HepG2 (cell line): Measurements from ENCODE around the gene RAET1E. TPM values are rescaled to one million over a fixed set of nuclear protein-coding genes. Genes with fewer than 3 reads are reported as not detected.

Experiments
- ATAC-seq: fragments of 200-7000 bp; cut with Tn5 transposase; 3 replicates; pipeline ENCODE4 v1.9.1; 2020; ENCODE audit warnings: mild to moderate bottlenecking, moderate library complexity
- BruUV-seq: library from RNA; stranded (reverse); fragments of 400-500 nt; replicated peaks from 2 replicates; lab custom pipeline; 2021; lab: Mats Ljungman, UMichigan
- CTCF ChIA-PET: fragments of 300-600 bp; formaldehyde crosslinking; extraction: SDS; loops from one replicate; lab custom pipeline; 2021; ENCODE audit warnings: low total read pairs, inconsistent platforms, low intra/inter-chr PET ratio; lab: Yijun Ruan, JAX
- POLR2A ChIA-PET: fragments of 350-600 bp; sonication (Branson Sonifier 250); formaldehyde crosslinking; loops from one replicate; lab custom pipeline; 2020; ENCODE audit warnings: antibody characterized with exemption, inconsistent platforms; lab: Yijun Ruan, JAX
- DNase-seq: peaks from one replicate; pipeline ENCODE4 v3.0.0-alpha.2; 2015; ENCODE audit warnings: low spot score
- FAIRE-seq: peaks from 3 replicates; lab custom pipeline; 2011; peaks lifted over from hg19 to GRCh38; lab: Jason Lieb, UNC
- H2AFZ ChIP-seq: one replicate; pipeline ENCODE4 v1.6.1; 2011; ENCODE audit warnings: low read length, inconsistent platforms
- H3K27ac ChIP-seq: fragments of 300-600 bp; 3 replicates; pipeline ENCODE4 v1.8.0; 2011; ENCODE audit warnings: mixed run types, mild to moderate bottlenecking, mixed read lengths, low read length, inconsistent platforms; ENCODE audit not compliant: insufficient read depth; ENCODE audit errors: extremely low read length
- H3K27me3 ChIP-seq, 2 experiments: fragments of 200-600 bp in 1 of 2; 2 replicates in 1 of 2; 3 replicates in 1 of 2; pipeline versions ENCODE4 v1.6.0 to v1.8.0; 2011; ENCODE audit warnings: low read length in 2 of 2, mild to moderate bottlenecking in 2 of 2, moderate library complexity in 2 of 2, inconsistent platforms in 1 of 2; ENCODE audit not compliant: insufficient read depth in 2 of 2, control insufficient read depth in 1 of 2
- H3K36me3 ChIP-seq, 2 experiments: fragments of 200-600 bp in 1 of 2; replicated peaks in 1 of 2; 2 replicates in 1 of 2; 3 replicates in 1 of 2; pipeline versions ENCODE4 v1.5.1 to v1.8.0; 2011; ENCODE audit warnings: low read length in 2 of 2, inconsistent platforms in 1 of 2; ENCODE audit not compliant: insufficient read depth in 2 of 2, control insufficient read depth in 1 of 2
- H3K4me1 ChIP-seq: 2 replicates; pipeline ENCODE4 v1.5.1; 2012; ENCODE audit warnings: low read length, inconsistent platforms; ENCODE audit not compliant: insufficient read depth
- H3K4me2 ChIP-seq: 2 replicates; pipeline ENCODE4 v1.6.0; 2011; ENCODE audit warnings: low read depth, low read length, inconsistent platforms
- H3K4me3 ChIP-seq, 3 experiments: fragments of 200-600 bp in 1 of 3; sonication (generic), shearing (Covaris generic) in 1 of 3; replicated peaks in 1 of 3; 2 replicates each; pipeline ENCODE4 v1.5.1; 2011 to 2016; ENCODE audit warnings: low read length in 3 of 3, inconsistent platforms in 2 of 3, low read depth in 2 of 3, mild to moderate bottlenecking in 2 of 3, control low read depth in 1 of 3, mixed read lengths in 1 of 3; ENCODE audit not compliant: insufficient read depth in 1 of 3
- H3K79me2 ChIP-seq: one replicate; pipeline ENCODE4 v1.6.1; 2011; ENCODE audit warnings: low read length, inconsistent platforms; ENCODE audit not compliant: insufficient read depth
- H3K9ac ChIP-seq: 2 replicates; pipeline ENCODE4 v1.6.0; 2011; ENCODE audit warnings: mild to moderate bottlenecking, low read depth, low read length, inconsistent platforms; ENCODE audit not compliant: insufficient read depth
- H3K9me3 ChIP-seq: 2 replicates; pipeline ENCODE4 v1.5.1; 2012; ENCODE audit warnings: mild to moderate bottlenecking, low read length
- H4K20me1 ChIP-seq: 2 replicates; pipeline ENCODE4 v1.6.0; 2011; ENCODE audit warnings: inconsistent platforms, mild to moderate bottlenecking, low read length, moderate library complexity; ENCODE audit not compliant: insufficient read depth
- CTCF ChIP-seq: sonication (generic); formaldehyde crosslinking; IDR thresholded peaks from 2 replicates; pipeline ENCODE4 v1.5.0; 2020; ENCODE audit warnings: mild to moderate bottlenecking, missing genetic modification reagents, moderate library complexity
- FOXA3 ChIP-seq: IDR thresholded peaks from 2 replicates; pipeline ENCODE4 v1.6.1; 2016; ENCODE audit warnings: missing genetic modification reagents, missing compliant biosample characterization
- HNF4G ChIP-seq, 2 experiments: sonication (generic) in 1 of 2; formaldehyde crosslinking in 1 of 2; IDR thresholded peaks; 2 replicates each; pipeline versions ENCODE4 v1.4.0 to v1.6.1; 2011 to 2020; ENCODE audit warnings: borderline replicate concordance in 2 of 2, low read depth in 2 of 2, mild to moderate bottlenecking in 2 of 2, low read length in 1 of 2, missing genetic modification reagents in 1 of 2, moderate library complexity in 1 of 2
- MAX ChIP-seq: IDR thresholded peaks from 2 replicates; pipeline ENCODE4 v1.6.1; 2012; ENCODE audit warnings: inconsistent platforms
- MED8 ChIP-seq: sonication (generic); formaldehyde crosslinking; IDR thresholded peaks from 2 replicates; pipeline ENCODE4 v1.8.1; 2023; ENCODE audit warnings: mild to moderate bottlenecking, missing genetic modification reagents; ENCODE audit not compliant: insufficient replicate concordance
- MYPOP ChIP-seq: sonication (generic); formaldehyde crosslinking; IDR thresholded peaks from 2 replicates; pipeline ENCODE4 v1.8.1; 2023; ENCODE audit warnings: mild to moderate bottlenecking, moderate library complexity, missing genetic modification reagents
- POGZ ChIP-seq: sonication (generic); formaldehyde crosslinking; IDR thresholded peaks from 2 replicates; pipeline ENCODE4 v1.4.0; 2020; ENCODE audit warnings: mild to moderate bottlenecking, missing genetic modification reagents
- TMF1 ChIP-seq: sonication (generic); formaldehyde crosslinking; IDR thresholded peaks from 2 replicates; pipeline ENCODE4 v1.8.1; 2022; ENCODE audit warnings: low read depth, missing genetic modification reagents
- ZBTB4 ChIP-seq: sonication (generic); formaldehyde crosslinking; IDR thresholded peaks from 2 replicates; pipeline ENCODE4 v1.4.0; 2020; ENCODE audit warnings: missing genetic modification reagents, mild to moderate bottlenecking, borderline replicate concordance
- ZNF432 ChIP-seq: sonication (generic); formaldehyde crosslinking; IDR thresholded peaks from 2 replicates; pipeline ENCODE4 v1.5.0; 2020; ENCODE audit warnings: missing genetic modification reagents, mild to moderate bottlenecking, borderline replicate concordance
- ZNF484 ChIP-seq: sonication (generic); formaldehyde crosslinking; IDR thresholded peaks from 2 replicates; pipeline ENCODE4 v1.5.1; 2020; ENCODE audit warnings: mild to moderate bottlenecking, low read depth, missing genetic modification reagents, borderline replicate concordance
- WGBS: methylation state at CpG from one replicate; pipeline ENCODE4 v1.1.6; 2017; ENCODE audit warnings: low lambda C conversion rate; 5-methylcytosine and 5-hydroxymethylcytosine counted together
- in situ Hi-C: cut with HindIII; loops from 2 replicates; pipeline ENCODE4 v1.10.0; 2017; ENCODE audit warnings: low pct_unique_long_range_greater_than_20kb; ENCODE audit not compliant: extremely low pct_ligation_motif_present
- intact Hi-C: fragments of 100-400 bp; cut with micrococcal nuclease; formaldehyde crosslinking; loops from one replicate; pipeline ENCODE4 v1.10.0; 2022; ENCODE audit not compliant: unreplicated experiment
- polyA plus RNA-seq, 8 experiments: library from polyadenylated mRNA; depleted of rRNA in 3 of 8; stranded (reverse) in 7 of 8; unstranded in 1 of 8; fragments of >200 nt; fragmentation: Illumina TruSeq in 4 of 8; extraction: Trizol in 4 of 8; gene quantifications; 2 replicates each; pipeline versions ENCODE4 v1.2.1 to v1.2.3, GENCODE V29; 2011 to 2016; ENCODE audit warnings: low read depth in 4 of 8, missing spikeins in 1 of 8, mixed read lengths in 1 of 8; ENCODE audit not compliant: insufficient read depth in 1 of 8
- total RNA-seq, 5 experiments: library from RNA; depleted of rRNA; stranded (reverse); fragments of >200 nt; fragmentation: Illumina TruSeq; extraction: Trizol; gene quantifications; 2 replicates each; pipeline ENCODE4 v1.2.3, GENCODE V29; 2016; ENCODE audit warnings: low read depth in 1 of 5

The RAET1E gene
- total and polyA plus RNA-seq, 2 of the 13 experiments (the other 11 are each of a cell fraction or from before 2014, with no cell fraction given): not detected

GRCh38 chr6:149918151-149918905, 20.4 kb upstream of the RAET1E start (continued):
- TF ChIP-seq ZBTB4 (CRISPR knock-in tag) (no peak), ZNF432 (CRISPR knock-in tag) (no peak)

- H3K4me1 ChIP-seq: peaks cover 7% of the 10 kb centered on the region; the same call in 1 of the 2 replicates
- ChIA-PET POLR2A (no interaction called here), CTCF (interaction anchor here (1.3 to 1.6 kb wide), 2 partner anchors 78 to 83 kb away, joined by 3 to 7 read pairs; no protein-coding TSS in a partner anchor)
- H2AFZ ChIP-seq: no peak overlapping the region
- H3K9me3 ChIP-seq: no peaks in the 10 kb centered on the region
- no peak overlapping the region for H3K4me3 ChIP-seq
- in situ Hi-C loops: no loop called here
- no peak overlapping the region for H3K4me2 ChIP-seq
- FAIRE-seq (no peak), ATAC-seq (no peak), DNase-seq (no peak)
- 44% methylated on average over 2 of the region's 2 CpGs for WGBS
- H3K27me3 ChIP-seq: peaks cover 10 to 63% of the 10 kb centered on the region in 2 experiments
- intact Hi-C loops: loop anchor here (1.0 kb wide), 1 partner anchor 77 kb away; no protein-coding TSS in a partner anchor
- no TSS peak for BruUV-seq
- H3K36me3 ChIP-seq: no peaks in the 10 kb centered on the region
- no peak overlapping the region for H3K9ac ChIP-seq
- H3K79me2 ChIP-seq: no peaks in the 10 kb centered on the region
- no peak overlapping the region for H3K27ac ChIP-seq
- H4K20me1 ChIP-seq: no peaks in the 10 kb centered on the region
- TF ChIP-seq MYPOP (CRISPR knock-in tag): no peak
- no peak for TF ChIP-seq ZNF484 (CRISPR knock-in tag)
- no peak for TF ChIP-seq HNF4G (IDR thresholded peaks at IDR 0.05; ENCODE audit: borderline replicate concordance, low read depth, low read length)
- no peak for TF ChIP-seq HNF4G (CRISPR knock-in tag; IDR thresholded peaks at IDR 0.05; ENCODE audit: borderline replicate concordance, low read depth)
- TF ChIP-seq TMF1 (CRISPR knock-in tag): no peak
- no peak for TF ChIP-seq MED8 (CRISPR knock-in tag)
- TF ChIP-seq CTCF (CRISPR knock-in tag): no peak
- no peak for TF ChIP-seq MAX
- TF ChIP-seq FOXA3 (CRISPR knock-in tag): no peak
- TF ChIP-seq POGZ (CRISPR knock-in tag): no peak
These were observed 19.8 kb upstream of the RAET1E start for GRCh38 chr6:149917679-149918078.
